ENCODE measurements around the gene NKAIN2. TPM values are rescaled to one million over a fixed set of nuclear protein-coding genes. Genes with fewer than 3 reads are reported as not detected.
"Not testable (repeated sequence)": the region's sequence is repeated elsewhere in the genome, so short reads cannot be mapped to it uniquely, and the experiment has no call there.

NKAIN2 gene
- total RNA-seq, 1 experiment from 2014 or later = 0.23 TPM

GRCh38 chr6:124433387-124434160, 629.9 kb downstream of the NKAIN2 start:
- peak; percentile 13 for DNase-seq (ENCODE audit: low spot score)

GRCh38 chr6:124434421-124434820, 630.8 kb downstream of the NKAIN2 start:
- no peak for DNase-seq (ENCODE audit: low spot score)

GRCh38 chr6:124436803-124437202, 633.1 kb downstream of the NKAIN2 start:
- DNase-seq (ENCODE audit: low spot score) = no peak

GRCh38 chr6:124438546-124439065, 634.9 kb downstream of the NKAIN2 start:
- no peak for DNase-seq (ENCODE audit: low spot score)

- no peak for DNase-seq (ENCODE audit: low spot score)
Measured at GRCh38 chr6:124441450-124441849, 637.8 kb downstream of the NKAIN2 start.

- no peak for DNase-seq (ENCODE audit: low spot score)
Measured at GRCh38 chr6:124443541-124443940, 639.9 kb downstream of the NKAIN2 start.

- no peak for DNase-seq (ENCODE audit: low spot score)
Measured at GRCh38 chr6:124445581-124445980, 641.9 kb downstream of the NKAIN2 start.

- DNase-seq (ENCODE audit: low spot score) = no peak
Measured at GRCh38 chr6:124446961-124447360, 643.3 kb downstream of the NKAIN2 start.

- no peak for DNase-seq (ENCODE audit: low spot score)
Measured at GRCh38 chr6:124459268-124459667, 655.6 kb downstream of the NKAIN2 start.

GRCh38 chr6:124462750-124463149, 659.1 kb downstream of the NKAIN2 start:
- DNase-seq (ENCODE audit: low spot score) = no peak

- DNase-seq (ENCODE audit: low spot score) = no peak
Measured at GRCh38 chr6:124463271-124463670, 659.6 kb downstream of the NKAIN2 start.

- DNase-seq (ENCODE audit: low spot score) = not testable (repeated sequence)
Measured at GRCh38 chr6:124464600-124464999, 660.9 kb downstream of the NKAIN2 start.

- no peak for DNase-seq (ENCODE audit: low spot score)
Measured at GRCh38 chr6:124466949-124467348, 663.3 kb downstream of the NKAIN2 start.

GRCh38 chr6:124467366-124467765, 663.7 kb downstream of the NKAIN2 start:
- no peak for DNase-seq (ENCODE audit: low spot score)

GRCh38 chr6:124470803-124471202, 667.1 kb downstream of the NKAIN2 start:
- DNase-seq (ENCODE audit: low spot score) = no peak

- DNase-seq (ENCODE audit: low spot score) = no peak
Measured at GRCh38 chr6:124475176-124475575, 671.5 kb downstream of the NKAIN2 start.

GRCh38 chr6:124478906-124479305, 675.2 kb downstream of the NKAIN2 start:
- DNase-seq (ENCODE audit: low spot score) = no peak

GRCh38 chr6:124479991-124480430, 676.3 kb downstream of the NKAIN2 start:
- DNase-seq (ENCODE audit: low spot score) = peak; percentile 4

- DNase-seq (ENCODE audit: low spot score) = peak; percentile 4
Measured at GRCh38 chr6:124482071-124482491, 678.4 kb downstream of the NKAIN2 start.

GRCh38 chr6:124487623-124488431, 684.2 kb downstream of the NKAIN2 start:
- DNase-seq (ENCODE audit: low spot score) = peak; percentile 51

GRCh38 chr6:124490122-124490521, 686.5 kb downstream of the NKAIN2 start:
- DNase-seq (ENCODE audit: low spot score) = peak; percentile 29

GRCh38 chr6:124493259-124493658, 689.6 kb downstream of the NKAIN2 start:
- no peak for DNase-seq (ENCODE audit: low spot score)
